Stimulated activated CD4-positive, alpha-beta T cell treated with anti-CD3 and anti-CD28 coated beads, TNF-alpha, amount 100 ng/mL, for 24 hours (primary cell): ENCODE results near the gene GPATCH4.
A peak's percentile ranks its signal among the peaks of the same experiment; 100 is the strongest.
"Not testable (repeated sequence)": the region's sequence is repeated elsewhere in the genome, so short reads cannot be mapped to it uniquely, and the experiment has no call there.

Source experiments
- DNase-seq, 3 experiments: peaks; one replicate each; pipeline ENCODE4 v3.0.0-alpha.2; 2020; ENCODE audit warnings: low read depth in 3 of 3

GPATCH4 gene

GRCh38 chr1:156596426-156596825, 4.9 kb downstream of the GPATCH4 start:
- no peak for DNase-seq

- no peak for DNase-seq
Measured at GRCh38 chr1:156595016-156595415, 6.3 kb downstream of the GPATCH4 start.

- DNase-seq, result no peak
Measured at GRCh38 chr1:156594190-156594589, 7.1 kb downstream of the GPATCH4 start.

- DNase-seq, result no peak
Measured at GRCh38 chr1:156593661-156593989, 7.7 kb downstream of the GPATCH4 start.

- DNase-seq, result no peak
Measured at GRCh38 chr1:156592910-156593660, 8.2 kb downstream of the GPATCH4 start.

- no peak for DNase-seq
Measured at GRCh38 chr1:156592158-156592909, 8.9 kb downstream of the GPATCH4 start.

GRCh38 chr1:156591432-156592157, 9.7 kb downstream of the GPATCH4 start, which contains the start of gene NAXE:
Gene NAXE, plus strand, starts transcription at chr1:156591776. Its CDS starts 29 bp downstream, at chr1:156591805.
- peak; percentile 40 to 68 (median 58) for DNase-seq

- DNase-seq, result no peak
Measured at GRCh38 chr1:156591181-156591431, 10.2 kb downstream of the GPATCH4 start.

- DNase-seq, result no peak
Measured at GRCh38 chr1:156590326-156591180, 10.7 kb downstream of the GPATCH4 start.

- DNase-seq, result no peak
Measured at GRCh38 chr1:156589546-156589945, 11.7 kb downstream of the GPATCH4 start.

GRCh38 chr1:156587927-156588326, 13.4 kb downstream of the GPATCH4 start:
- DNase-seq, result not testable (repeated sequence)

- no peak for DNase-seq
Measured at GRCh38 chr1:156586892-156587477, 14.3 kb downstream of the GPATCH4 start.

- no peak for DNase-seq
Measured at GRCh38 chr1:156586323-156586722, 15.0 kb downstream of the GPATCH4 start.

GRCh38 chr1:156584813-156585212, 16.5 kb downstream of the GPATCH4 start:
- no peak for DNase-seq

GRCh38 chr1:156583821-156584622, 17.3 kb downstream of the GPATCH4 start:
- peak; percentile 51 to 65 (median 60) for DNase-seq

- DNase-seq, result no peak
Measured at GRCh38 chr1:156582388-156583017, 18.8 kb downstream of the GPATCH4 start.

GRCh38 chr1:156581661-156582387, 19.5 kb downstream of the GPATCH4 start:
- DNase-seq, result no peak

GRCh38 chr1:156579472-156579871, 21.8 kb downstream of the GPATCH4 start, which contains the start of gene TTC24:
Gene TTC24, plus strand, starts transcription at chr1:156579723. Its CDS starts 1,642 bp downstream, at chr1:156581365.
- DNase-seq, result no peak

GRCh38 chr1:156578055-156578454, 23.2 kb downstream of the GPATCH4 start:
- no peak for DNase-seq
